HepG2 (cell line): Measurements from ENCODE around the gene FBXL7. TPM values are rescaled to one million over a fixed set of nuclear protein-coding genes. Genes with fewer than 3 reads are reported as not detected.

ENCODE experiments used
- ATAC-seq: fragments of 200-7000 bp; cut with Tn5 transposase; 3 replicates; pipeline ENCODE4 v1.9.1; 2020; ENCODE audit warnings: mild to moderate bottlenecking, moderate library complexity
- BruUV-seq: library from RNA; stranded (reverse); fragments of 400-500 nt; replicated peaks from 2 replicates; lab custom pipeline; 2021; lab: Mats Ljungman, UMichigan
- CTCF ChIA-PET: fragments of 300-600 bp; formaldehyde crosslinking; extraction: SDS; loops from one replicate; lab custom pipeline; 2021; ENCODE audit warnings: low total read pairs, inconsistent platforms, low intra/inter-chr PET ratio; lab: Yijun Ruan, JAX
- POLR2A ChIA-PET: fragments of 350-600 bp; sonication (Branson Sonifier 250); formaldehyde crosslinking; loops from one replicate; lab custom pipeline; 2020; ENCODE audit warnings: antibody characterized with exemption, inconsistent platforms; lab: Yijun Ruan, JAX
- DNase-seq: peaks from one replicate; pipeline ENCODE4 v3.0.0-alpha.2; 2015; ENCODE audit warnings: low spot score
- FAIRE-seq: peaks from 3 replicates; lab custom pipeline; 2011; peaks lifted over from hg19 to GRCh38; lab: Jason Lieb, UNC
- H2AFZ ChIP-seq: one replicate; pipeline ENCODE4 v1.6.1; 2011; ENCODE audit warnings: low read length, inconsistent platforms
- H3K27ac ChIP-seq: fragments of 300-600 bp; 3 replicates; pipeline ENCODE4 v1.8.0; 2011; ENCODE audit warnings: mixed run types, mild to moderate bottlenecking, mixed read lengths, low read length, inconsistent platforms; ENCODE audit not compliant: insufficient read depth; ENCODE audit errors: extremely low read length
- H3K27me3 ChIP-seq, 2 experiments: fragments of 200-600 bp in 1 of 2; 2 replicates in 1 of 2; 3 replicates in 1 of 2; pipeline versions ENCODE4 v1.6.0 to v1.8.0; 2011; ENCODE audit warnings: low read length in 2 of 2, mild to moderate bottlenecking in 2 of 2, moderate library complexity in 2 of 2, inconsistent platforms in 1 of 2; ENCODE audit not compliant: insufficient read depth in 2 of 2, control insufficient read depth in 1 of 2
- H3K36me3 ChIP-seq, 2 experiments: fragments of 200-600 bp in 1 of 2; replicated peaks in 1 of 2; 2 replicates in 1 of 2; 3 replicates in 1 of 2; pipeline versions ENCODE4 v1.5.1 to v1.8.0; 2011; ENCODE audit warnings: low read length in 2 of 2, inconsistent platforms in 1 of 2; ENCODE audit not compliant: insufficient read depth in 2 of 2, control insufficient read depth in 1 of 2
- H3K4me1 ChIP-seq: 2 replicates; pipeline ENCODE4 v1.5.1; 2012; ENCODE audit warnings: low read length, inconsistent platforms; ENCODE audit not compliant: insufficient read depth
- H3K4me2 ChIP-seq: 2 replicates; pipeline ENCODE4 v1.6.0; 2011; ENCODE audit warnings: low read depth, low read length, inconsistent platforms
- H3K4me3 ChIP-seq, 3 experiments: fragments of 200-600 bp in 1 of 3; sonication (generic), shearing (Covaris generic) in 1 of 3; replicated peaks in 1 of 3; 2 replicates each; pipeline ENCODE4 v1.5.1; 2011 to 2016; ENCODE audit warnings: low read length in 3 of 3, inconsistent platforms in 2 of 3, low read depth in 2 of 3, mild to moderate bottlenecking in 2 of 3, control low read depth in 1 of 3, mixed read lengths in 1 of 3; ENCODE audit not compliant: insufficient read depth in 1 of 3
- H3K79me2 ChIP-seq: one replicate; pipeline ENCODE4 v1.6.1; 2011; ENCODE audit warnings: low read length, inconsistent platforms; ENCODE audit not compliant: insufficient read depth
- H3K9ac ChIP-seq: 2 replicates; pipeline ENCODE4 v1.6.0; 2011; ENCODE audit warnings: mild to moderate bottlenecking, low read depth, low read length, inconsistent platforms; ENCODE audit not compliant: insufficient read depth
- H3K9me3 ChIP-seq: 2 replicates; pipeline ENCODE4 v1.5.1; 2012; ENCODE audit warnings: mild to moderate bottlenecking, low read length
- H4K20me1 ChIP-seq: 2 replicates; pipeline ENCODE4 v1.6.0; 2011; ENCODE audit warnings: inconsistent platforms, mild to moderate bottlenecking, low read length, moderate library complexity; ENCODE audit not compliant: insufficient read depth
- AGO1 ChIP-seq: fragments of 200-400 bp; formaldehyde crosslinking; IDR thresholded peaks from 2 replicates; pipeline ENCODE4 v1.6.1; 2017; ENCODE audit warnings: mild to moderate bottlenecking, low read depth, low read length, moderate library complexity; ENCODE audit not compliant: poor library complexity, severe bottlenecking
- ARHGAP35 ChIP-seq: sonication (generic); formaldehyde crosslinking; IDR thresholded peaks from 2 replicates; pipeline ENCODE4 v1.9.0; 2022; ENCODE audit warnings: mild to moderate bottlenecking, inconsistent platforms, moderate library complexity, missing genetic modification reagents, borderline replicate concordance
- SNAI1 ChIP-seq: sonication (generic); formaldehyde crosslinking; IDR thresholded peaks from 2 replicates; pipeline ENCODE4 v1.5.0; 2020; ENCODE audit warnings: mild to moderate bottlenecking, missing genetic modification reagents, borderline replicate concordance
- U2AF2 ChIP-seq: fragments of 200-400 bp; formaldehyde crosslinking; IDR thresholded peaks from 2 replicates; pipeline ENCODE4 v1.6.1; 2017; ENCODE audit warnings: low read depth, mild to moderate bottlenecking, low read length
- ZFP36 ChIP-seq: fragments of 150-350 bp; IDR thresholded peaks from 2 replicates; pipeline ENCODE4 v1.6.1; 2018; ENCODE audit warnings: borderline replicate concordance, low read length, low read depth; ENCODE audit not compliant: partially characterized antibody
- ZNF737 ChIP-seq: sonication (generic); formaldehyde crosslinking; IDR thresholded peaks from 2 replicates; pipeline ENCODE4 v1.5.0; 2020; ENCODE audit warnings: missing genetic modification reagents, mild to moderate bottlenecking, borderline replicate concordance
- WGBS: methylation state at CpG from one replicate; pipeline ENCODE4 v1.1.6; 2017; ENCODE audit warnings: low lambda C conversion rate; 5-methylcytosine and 5-hydroxymethylcytosine counted together
- in situ Hi-C: cut with HindIII; loops from 2 replicates; pipeline ENCODE4 v1.10.0; 2017; ENCODE audit warnings: low pct_unique_long_range_greater_than_20kb; ENCODE audit not compliant: extremely low pct_ligation_motif_present
- intact Hi-C: fragments of 100-400 bp; cut with micrococcal nuclease; formaldehyde crosslinking; loops from one replicate; pipeline ENCODE4 v1.10.0; 2022; ENCODE audit not compliant: unreplicated experiment
- polyA plus RNA-seq, 8 experiments: library from polyadenylated mRNA; depleted of rRNA in 3 of 8; stranded (reverse) in 7 of 8; unstranded in 1 of 8; fragments of >200 nt; fragmentation: Illumina TruSeq in 4 of 8; extraction: Trizol in 4 of 8; gene quantifications; 2 replicates each; pipeline versions ENCODE4 v1.2.1 to v1.2.3, GENCODE V29; 2011 to 2016; ENCODE audit warnings: low read depth in 4 of 8, missing spikeins in 1 of 8, mixed read lengths in 1 of 8; ENCODE audit not compliant: insufficient read depth in 1 of 8
- total RNA-seq, 5 experiments: library from RNA; depleted of rRNA; stranded (reverse); fragments of >200 nt; fragmentation: Illumina TruSeq; extraction: Trizol; gene quantifications; 2 replicates each; pipeline ENCODE4 v1.2.3, GENCODE V29; 2016; ENCODE audit warnings: low read depth in 1 of 5
- TF ChIP-seq, protein P1 (sequence below): sonication (generic); formaldehyde crosslinking; IDR thresholded peaks from 2 replicates; pipeline ENCODE4 v1.4.0; 2020; ENCODE audit warnings: mild to moderate bottlenecking, missing genetic modification reagents
- TF ChIP-seq, protein P2 (sequence below): sonication (generic); formaldehyde crosslinking; IDR thresholded peaks from 2 replicates; pipeline ENCODE4 v1.4.0; 2020; ENCODE audit warnings: mild to moderate bottlenecking, missing genetic modification reagents

Gene FBXL7
- total and polyA plus RNA-seq, 2 of the 13 experiments (the other 11 are each of a cell fraction or from before 2014, with no cell fraction given), result 0.07 TPM; not detected in 1

DNA sequence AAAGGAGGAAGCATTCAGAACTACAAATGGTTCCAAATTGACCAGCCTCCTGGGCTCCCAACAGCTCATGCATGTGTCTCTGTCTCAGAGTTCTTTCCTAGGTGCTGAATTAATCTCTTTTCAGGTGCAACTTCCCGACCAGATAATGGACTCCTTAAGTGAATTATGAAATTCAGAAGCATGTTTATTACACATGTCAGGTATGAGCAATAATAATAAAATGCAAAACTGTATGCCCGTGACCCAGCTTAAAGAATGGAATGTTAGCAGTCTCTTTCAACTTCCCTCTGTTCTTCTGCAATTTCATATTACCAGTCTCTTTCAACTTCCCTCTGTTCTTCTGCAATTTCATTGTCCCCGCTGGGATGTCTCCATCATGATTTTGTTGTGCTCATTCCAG, 60.4 kb downstream of the FBXL7 start (continued):
- TF ChIP-seq, protein P1, sequence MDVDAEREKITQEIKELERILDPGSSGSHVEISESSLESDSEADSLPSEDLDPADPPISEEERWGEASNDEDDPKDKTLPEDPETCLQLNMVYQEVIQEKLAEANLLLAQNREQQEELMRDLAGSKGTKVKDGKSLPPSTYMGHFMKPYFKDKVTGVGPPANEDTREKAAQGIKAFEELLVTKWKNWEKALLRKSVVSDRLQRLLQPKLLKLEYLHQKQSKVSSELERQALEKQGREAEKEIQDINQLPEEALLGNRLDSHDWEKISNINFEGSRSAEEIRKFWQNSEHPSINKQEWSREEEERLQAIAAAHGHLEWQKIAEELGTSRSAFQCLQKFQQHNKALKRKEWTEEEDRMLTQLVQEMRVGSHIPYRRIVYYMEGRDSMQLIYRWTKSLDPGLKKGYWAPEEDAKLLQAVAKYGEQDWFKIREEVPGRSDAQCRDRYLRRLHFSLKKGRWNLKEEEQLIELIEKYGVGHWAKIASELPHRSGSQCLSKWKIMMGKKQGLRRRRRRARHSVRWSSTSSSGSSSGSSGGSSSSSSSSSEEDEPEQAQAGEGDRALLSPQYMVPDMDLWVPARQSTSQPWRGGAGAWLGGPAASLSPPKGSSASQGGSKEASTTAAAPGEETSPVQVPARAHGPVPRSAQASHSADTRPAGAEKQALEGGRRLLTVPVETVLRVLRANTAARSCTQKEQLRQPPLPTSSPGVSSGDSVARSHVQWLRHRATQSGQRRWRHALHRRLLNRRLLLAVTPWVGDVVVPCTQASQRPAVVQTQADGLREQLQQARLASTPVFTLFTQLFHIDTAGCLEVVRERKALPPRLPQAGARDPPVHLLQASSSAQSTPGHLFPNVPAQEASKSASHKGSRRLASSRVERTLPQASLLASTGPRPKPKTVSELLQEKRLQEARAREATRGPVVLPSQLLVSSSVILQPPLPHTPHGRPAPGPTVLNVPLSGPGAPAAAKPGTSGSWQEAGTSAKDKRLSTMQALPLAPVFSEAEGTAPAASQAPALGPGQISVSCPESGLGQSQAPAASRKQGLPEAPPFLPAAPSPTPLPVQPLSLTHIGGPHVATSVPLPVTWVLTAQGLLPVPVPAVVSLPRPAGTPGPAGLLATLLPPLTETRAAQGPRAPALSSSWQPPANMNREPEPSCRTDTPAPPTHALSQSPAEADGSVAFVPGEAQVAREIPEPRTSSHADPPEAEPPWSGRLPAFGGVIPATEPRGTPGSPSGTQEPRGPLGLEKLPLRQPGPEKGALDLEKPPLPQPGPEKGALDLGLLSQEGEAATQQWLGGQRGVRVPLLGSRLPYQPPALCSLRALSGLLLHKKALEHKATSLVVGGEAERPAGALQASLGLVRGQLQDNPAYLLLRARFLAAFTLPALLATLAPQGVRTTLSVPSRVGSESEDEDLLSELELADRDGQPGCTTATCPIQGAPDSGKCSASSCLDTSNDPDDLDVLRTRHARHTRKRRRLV (CRISPR knock-in tag), result no peak
- TF ChIP-seq, protein P2, sequence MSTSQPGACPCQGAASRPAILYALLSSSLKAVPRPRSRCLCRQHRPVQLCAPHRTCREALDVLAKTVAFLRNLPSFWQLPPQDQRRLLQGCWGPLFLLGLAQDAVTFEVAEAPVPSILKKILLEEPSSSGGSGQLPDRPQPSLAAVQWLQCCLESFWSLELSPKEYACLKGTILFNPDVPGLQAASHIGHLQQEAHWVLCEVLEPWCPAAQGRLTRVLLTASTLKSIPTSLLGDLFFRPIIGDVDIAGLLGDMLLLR, result no peak
- TF ChIP-seq, all 625 proteins: peak for 0

DNA sequence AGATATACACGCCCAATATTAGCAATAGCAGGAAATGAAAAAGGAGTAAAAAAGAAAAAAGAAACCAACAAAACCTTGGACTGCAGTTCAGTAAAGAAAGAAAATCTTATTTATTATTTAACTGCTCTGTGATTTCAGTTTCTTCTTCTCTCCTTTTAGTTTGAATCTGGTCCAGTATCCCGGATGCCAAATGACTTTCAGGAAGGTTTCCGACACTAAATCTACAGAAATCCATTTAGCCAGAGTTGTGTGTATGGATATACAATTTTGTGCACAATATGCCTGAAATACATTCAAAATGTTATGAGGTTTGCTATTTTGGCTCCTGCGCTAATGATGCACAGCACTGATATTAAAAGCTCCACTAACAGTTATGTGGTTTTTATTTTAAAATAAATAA, 64.5 kb downstream of the FBXL7 start:
- ChIA-PET CTCF (no interaction called here), POLR2A (no interaction called here)
- in situ Hi-C loops, result no loop called here
- no peaks in the 10 kb centered on the region for H3K4me1 ChIP-seq
- TF ChIP-seq U2AF2 (no peak), ZNF737 (CRISPR knock-in tag) (no peak), ZFP36 (no peak), ARHGAP35 (no peak), SNAI1 (CRISPR knock-in tag) (no peak), AGO1 (no peak)
- H3K27ac ChIP-seq, result no peak overlapping the region
- no peak overlapping the region for H3K9ac ChIP-seq
- intact Hi-C loops, result no loop called here
- no peaks in the 10 kb centered on the region for H4K20me1 ChIP-seq
- 10% methylated on average over 4 of the region's 4 CpGs for WGBS
- H3K27me3 ChIP-seq, result no peaks in the 10 kb centered on the region
- BruUV-seq, result no TSS peak
- H3K36me3 ChIP-seq, result no peaks in the 10 kb centered on the region
- no peak for ATAC-seq
- DNase-seq, result no peak
- no peak overlapping the region for H3K4me3 ChIP-seq
- no peak for FAIRE-seq
- H3K9me3 ChIP-seq, result no peaks in the 10 kb centered on the region
- H2AFZ ChIP-seq, result no peak overlapping the region
- no peaks in the 10 kb centered on the region for H3K79me2 ChIP-seq
- no peak overlapping the region for H3K4me2 ChIP-seq
